LNCaP clone FGC (cell line): ENCODE measurements around the gene TEX101.

Experiments
- DNase-seq: peaks from one replicate; pipeline ENCODE4 v3.0.0-alpha.2; 2011; ENCODE audit warnings: low read depth
- H3K4me3 ChIP-seq: 2 replicates; pipeline ENCODE4 v1.5.1; 2011; ENCODE audit warnings: mild to moderate bottlenecking, low read depth, low read length, control low read depth
- CTCF ChIP-seq: IDR thresholded peaks from 2 replicates; pipeline ENCODE4 v1.5.1; 2012; ENCODE audit warnings: mild to moderate bottlenecking; ENCODE audit not compliant: control insufficient read depth, insufficient read depth; ENCODE audit errors: extremely low read depth

Gene TEX101

GRCh38 chr19:43408043-43408442, 6.6 kb upstream of the TEX101 start:
- no peak for DNase-seq
- no peak overlapping the region for H3K4me3 ChIP-seq
- TF ChIP-seq CTCF: no peak

GRCh38 chr19:43409415-43409814, 5.3 kb upstream of the TEX101 start:
- no peak overlapping the region for H3K4me3 ChIP-seq
- DNase-seq: no peak
- TF ChIP-seq CTCF: no peak

GRCh38 chr19:43412441-43412840, 2.2 kb upstream of the TEX101 start:
- no peak for DNase-seq
- TF ChIP-seq CTCF: no peak
- H3K4me3 ChIP-seq: no peak overlapping the region

GRCh38 chr19:43416951-43417623, 2.4 kb downstream of the TEX101 start:
- no peak for TF ChIP-seq CTCF
- DNase-seq: no peak
- no peak overlapping the region for H3K4me3 ChIP-seq

- H3K4me3 ChIP-seq: no peak overlapping the region
- no peak for DNase-seq
- TF ChIP-seq CTCF: no peak
These were observed 6.3 kb downstream of the TEX101 start for GRCh38 chr19:43420954-43421353.

GRCh38 chr19:43422000-43422688, 7.5 kb downstream of the TEX101 start:
- no peak for DNase-seq
- no peak overlapping the region for H3K4me3 ChIP-seq
- no peak for TF ChIP-seq CTCF

- no peak overlapping the region for H3K4me3 ChIP-seq
- DNase-seq: no peak
- no peak for TF ChIP-seq CTCF
These were observed 8.0 kb downstream of the TEX101 start for GRCh38 chr19:43422689-43423066.
